DND-41 (cell line): Measurements from ENCODE around the gene KIF3C.

Experiments
- EZH2 ChIP-seq: IDR thresholded peaks from 3 replicates; pipeline ENCODE4 v1.6.1; 2012; ENCODE audit warnings: borderline replicate concordance, low read depth, mild to moderate bottlenecking, moderate library complexity, low read length, inconsistent platforms; ENCODE audit not compliant: severe bottlenecking
- TF ChIP-seq, protein P1 (sequence below): IDR thresholded peaks from 2 replicates; pipeline ENCODE4 v1.5.1; 2012; ENCODE audit warnings: borderline replicate concordance, low read length, moderate library complexity, mild to moderate bottlenecking; ENCODE audit not compliant: poor library complexity, severe bottlenecking; ENCODE audit errors: extremely low read depth

DNA sequence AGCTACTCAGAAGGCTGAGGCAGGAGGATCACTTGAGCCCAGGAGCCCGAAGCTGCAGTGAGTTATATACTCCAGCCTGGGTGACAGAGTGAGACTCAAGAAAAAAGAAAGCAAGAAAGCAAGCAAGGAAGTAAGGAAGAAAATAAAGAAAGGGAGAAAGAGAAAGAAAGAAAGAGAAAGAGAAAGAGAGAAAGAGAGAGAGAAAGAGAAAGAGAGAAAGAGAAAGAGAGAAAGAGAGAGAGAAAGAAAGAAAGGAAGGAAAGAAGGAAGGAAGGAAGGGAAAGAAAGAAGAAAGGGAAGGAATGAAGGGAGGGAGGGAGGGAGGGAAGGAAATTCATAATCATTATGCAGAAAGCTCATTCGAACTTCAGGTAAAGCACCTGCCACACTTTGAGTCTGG is 33.9 kb downstream of the KIF3C start:
- TF ChIP-seq, protein P1, sequence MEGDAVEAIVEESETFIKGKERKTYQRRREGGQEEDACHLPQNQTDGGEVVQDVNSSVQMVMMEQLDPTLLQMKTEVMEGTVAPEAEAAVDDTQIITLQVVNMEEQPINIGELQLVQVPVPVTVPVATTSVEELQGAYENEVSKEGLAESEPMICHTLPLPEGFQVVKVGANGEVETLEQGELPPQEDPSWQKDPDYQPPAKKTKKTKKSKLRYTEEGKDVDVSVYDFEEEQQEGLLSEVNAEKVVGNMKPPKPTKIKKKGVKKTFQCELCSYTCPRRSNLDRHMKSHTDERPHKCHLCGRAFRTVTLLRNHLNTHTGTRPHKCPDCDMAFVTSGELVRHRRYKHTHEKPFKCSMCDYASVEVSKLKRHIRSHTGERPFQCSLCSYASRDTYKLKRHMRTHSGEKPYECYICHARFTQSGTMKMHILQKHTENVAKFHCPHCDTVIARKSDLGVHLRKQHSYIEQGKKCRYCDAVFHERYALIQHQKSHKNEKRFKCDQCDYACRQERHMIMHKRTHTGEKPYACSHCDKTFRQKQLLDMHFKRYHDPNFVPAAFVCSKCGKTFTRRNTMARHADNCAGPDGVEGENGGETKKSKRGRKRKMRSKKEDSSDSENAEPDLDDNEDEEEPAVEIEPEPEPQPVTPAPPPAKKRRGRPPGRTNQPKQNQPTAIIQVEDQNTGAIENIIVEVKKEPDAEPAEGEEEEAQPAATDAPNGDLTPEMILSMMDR = no peak
- TF ChIP-seq EZH2 = no peak
